ENCODE results near the gene UBE2S.

Gene UBE2S

DNA sequence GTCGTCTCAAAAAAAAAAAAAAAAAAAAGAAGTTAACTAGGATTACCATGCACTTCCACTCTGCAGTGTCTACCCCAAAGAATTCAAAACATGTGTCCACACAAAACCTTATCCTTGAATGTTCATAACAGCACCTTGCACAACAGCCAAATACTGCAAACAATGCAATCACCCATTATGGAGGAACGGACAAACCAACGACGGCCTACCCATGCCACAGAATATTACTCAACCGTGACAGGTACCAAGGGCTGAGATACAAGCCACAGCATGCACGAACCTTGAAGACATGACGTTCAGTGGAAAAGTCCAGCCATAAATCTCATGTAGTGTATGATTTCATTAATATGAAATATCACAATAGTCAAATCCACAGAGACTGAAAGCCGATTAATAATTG is 38.5 kb upstream of the UBE2S start:
- Histone ChIP-seq H3K27ac (ENCODE audit: low read depth, low read length) (no peak overlapping the region), H3K27me3 (ENCODE audit: control insufficient read depth, insufficient read depth, low read length) (peaks cover 31% of the 10 kb centered on the region), H3K4me1 (ENCODE audit: control insufficient read depth, insufficient read depth, low read length) (no peaks in the 10 kb centered on the region), H3K4me3 (ENCODE audit: low read length) (no peak overlapping the region), H3K9ac (ENCODE audit: low read length) (no peak overlapping the region), H3K36me3 (ENCODE audit: control insufficient read depth, insufficient read depth, low read length) (no peaks in the 10 kb centered on the region)

DNA sequence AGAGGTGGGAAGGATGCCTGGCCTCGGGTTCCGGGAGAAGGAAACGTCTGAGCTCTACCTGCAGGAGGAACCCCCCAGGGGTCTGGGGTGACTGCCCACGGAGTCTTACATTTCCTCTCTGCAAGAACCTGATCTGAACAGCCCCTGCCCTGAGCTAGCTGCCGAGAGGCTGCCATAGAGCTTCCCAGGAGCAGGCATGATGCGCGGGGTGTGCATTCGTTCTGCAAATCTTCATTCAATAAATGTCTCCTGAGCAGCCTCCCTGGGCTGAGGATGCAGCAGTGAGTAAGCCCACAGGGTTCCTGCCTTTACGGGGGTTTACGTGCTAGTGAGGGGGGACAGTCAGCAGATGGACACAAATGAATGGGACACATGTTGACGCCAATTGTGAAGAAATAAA is 37.1 kb upstream of the UBE2S start:
- H3K4me3 ChIP-seq (ENCODE audit: low read length) = no peak overlapping the region
- peaks cover 37% of the 10 kb centered on the region for H3K27me3 ChIP-seq (ENCODE audit: control insufficient read depth, insufficient read depth, low read length)
- H3K9ac ChIP-seq (ENCODE audit: low read length) = no peak overlapping the region
- H3K4me1 ChIP-seq (ENCODE audit: control insufficient read depth, insufficient read depth, low read length) = no peaks in the 10 kb centered on the region
- no peak overlapping the region for H3K27ac ChIP-seq (ENCODE audit: low read depth, low read length)
- H3K36me3 ChIP-seq (ENCODE audit: control insufficient read depth, insufficient read depth, low read length) = no peaks in the 10 kb centered on the region

DNA sequence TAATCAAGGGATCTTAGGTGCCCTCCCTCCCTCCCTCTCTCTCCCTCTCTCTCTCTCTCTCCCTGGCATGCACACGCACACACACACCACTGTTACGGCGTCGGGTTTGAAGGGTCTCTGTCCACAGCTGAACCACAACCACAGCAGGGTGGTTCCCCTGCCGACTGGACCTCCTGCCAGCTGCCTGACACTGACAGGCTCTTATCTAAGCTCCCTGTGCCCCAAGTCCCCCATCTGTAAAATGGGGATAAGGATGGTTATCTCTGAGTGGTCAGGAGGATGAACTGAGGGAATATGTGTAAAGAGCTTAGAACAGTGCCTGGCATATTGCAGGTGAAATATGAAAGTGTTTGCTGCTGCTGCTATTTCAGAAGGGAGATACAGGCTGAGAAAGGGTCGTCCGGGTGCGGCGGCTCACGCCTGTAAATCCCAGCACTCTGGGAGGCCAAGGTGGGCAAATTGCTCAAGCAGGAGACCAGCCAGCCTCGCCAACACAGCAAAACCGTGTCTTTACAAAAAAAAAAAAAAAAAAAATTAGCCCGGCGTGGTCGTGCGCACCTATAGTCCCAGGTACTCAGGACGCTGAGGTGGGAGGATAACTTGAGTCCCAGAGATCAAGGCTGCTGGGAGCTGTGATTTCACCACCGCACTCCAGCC is 36.4 kb upstream of the UBE2S start:
- H3K9ac ChIP-seq (ENCODE audit: low read length) = no peak overlapping the region

DNA sequence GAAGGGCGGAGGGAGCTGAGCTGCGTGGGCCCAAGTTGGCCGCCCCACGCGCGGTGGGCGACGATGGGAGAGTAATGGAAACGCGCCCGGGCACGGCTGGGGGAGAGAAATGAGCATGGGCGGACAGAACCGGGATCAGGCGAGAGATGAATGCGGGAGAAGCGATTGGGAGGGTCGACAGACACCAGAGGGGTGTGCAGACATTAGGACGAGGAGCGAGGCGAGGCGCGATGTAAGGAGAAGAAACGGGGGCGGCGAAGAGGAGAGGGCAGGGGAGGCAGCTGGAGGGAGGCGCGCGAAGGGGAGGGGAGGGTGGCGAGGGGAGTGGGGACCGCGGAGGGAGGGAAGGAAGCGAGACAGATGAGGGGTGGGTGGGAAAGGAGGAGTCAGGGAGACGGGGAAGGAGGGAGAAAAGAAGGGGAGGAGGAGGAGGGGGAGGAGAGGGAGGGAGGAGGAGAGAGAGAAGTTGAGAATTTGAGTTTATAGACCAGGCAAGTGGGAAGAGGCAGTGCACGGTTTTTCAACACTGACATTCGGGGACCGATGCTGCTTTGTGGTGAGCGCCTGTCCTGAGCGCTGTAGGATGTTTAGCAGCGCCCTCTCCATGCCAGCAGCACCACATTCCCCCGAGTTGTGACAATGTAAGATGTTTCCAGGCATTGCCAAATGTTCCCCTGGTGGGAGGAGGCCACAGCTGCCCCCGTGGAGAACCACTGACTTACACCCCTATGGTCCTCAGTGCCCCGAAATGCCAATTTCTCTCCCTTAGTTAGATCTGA is 35.6 kb upstream of the UBE2S start, which contains the start of gene SHISA7:
TSS of gene SHISA7 (minus strand) at position 256 of the 779 bp plus-strand sequence. CDS start 437 bp downstream, outside the sequence.
- Histone ChIP-seq H3K27ac (ENCODE audit: low read depth, low read length) (no peak within 1 kb of the TSS), H3K27me3 (ENCODE audit: control insufficient read depth, insufficient read depth, low read length) (peaks cover 47% of the 10 kb centered on the region), H3K4me1 (ENCODE audit: control insufficient read depth, insufficient read depth, low read length) (no peaks in the 10 kb centered on the region), H3K9ac (ENCODE audit: low read length) (no peak within 1 kb of the TSS), H3K36me3 (ENCODE audit: control insufficient read depth, insufficient read depth, low read length) (no peaks in the 10 kb centered on the region), H3K4me3 (ENCODE audit: low read length) (no peak within 1 kb of the TSS)

More for the DNA sequence above, 36.4 kb upstream of the UBE2S start:
- peaks cover 41% of the 10 kb centered on the region for H3K27me3 ChIP-seq (ENCODE audit: control insufficient read depth, insufficient read depth, low read length)
- no peaks in the 10 kb centered on the region for H3K36me3 ChIP-seq (ENCODE audit: control insufficient read depth, insufficient read depth, low read length)
- no peak overlapping the region for H3K4me3 ChIP-seq (ENCODE audit: low read length)
- no peak overlapping the region for H3K27ac ChIP-seq (ENCODE audit: low read depth, low read length)
- no peaks in the 10 kb centered on the region for H3K4me1 ChIP-seq (ENCODE audit: control insufficient read depth, insufficient read depth, low read length)

DNA sequence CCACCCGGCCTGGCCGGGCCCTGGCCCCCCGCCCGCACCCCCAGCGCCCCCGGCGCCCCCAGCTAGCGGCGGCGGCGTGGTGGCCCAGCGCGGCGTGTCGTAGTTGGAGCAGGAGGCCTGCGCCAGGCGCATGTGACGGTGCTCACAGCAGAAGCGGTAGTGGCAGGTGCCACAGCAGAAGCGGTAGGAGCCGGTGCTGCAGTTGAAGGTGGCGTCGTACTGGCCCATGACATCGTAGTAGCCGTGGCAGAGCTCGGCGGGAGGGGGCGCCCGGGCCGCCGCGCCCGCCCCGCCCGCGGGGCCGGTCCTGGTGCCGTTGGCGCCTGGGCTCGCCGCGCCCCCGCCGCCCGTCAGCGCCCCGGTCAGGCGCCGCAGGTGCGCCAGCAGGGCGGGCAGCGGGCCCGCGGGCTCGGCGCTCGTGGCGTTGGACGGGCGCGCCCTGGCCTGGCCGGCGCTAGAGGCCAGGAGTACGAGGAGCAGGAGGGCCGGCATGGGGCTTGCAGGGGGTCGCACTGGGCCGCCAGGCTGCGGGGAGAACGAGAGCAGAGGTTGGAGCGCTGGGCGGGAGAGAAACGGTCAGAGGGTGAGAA is 34.9 kb upstream of the UBE2S start:
- Histone ChIP-seq H3K9ac (ENCODE audit: low read length) (no peak overlapping the region), H3K27ac (ENCODE audit: low read depth, low read length) (no peak overlapping the region), H3K27me3 (ENCODE audit: control insufficient read depth, insufficient read depth, low read length) (peaks cover 47% of the 10 kb centered on the region), H3K4me1 (ENCODE audit: control insufficient read depth, insufficient read depth, low read length) (no peaks in the 10 kb centered on the region), H3K36me3 (ENCODE audit: control insufficient read depth, insufficient read depth, low read length) (no peaks in the 10 kb centered on the region), H3K4me3 (ENCODE audit: low read length) (no peak overlapping the region)

DNA sequence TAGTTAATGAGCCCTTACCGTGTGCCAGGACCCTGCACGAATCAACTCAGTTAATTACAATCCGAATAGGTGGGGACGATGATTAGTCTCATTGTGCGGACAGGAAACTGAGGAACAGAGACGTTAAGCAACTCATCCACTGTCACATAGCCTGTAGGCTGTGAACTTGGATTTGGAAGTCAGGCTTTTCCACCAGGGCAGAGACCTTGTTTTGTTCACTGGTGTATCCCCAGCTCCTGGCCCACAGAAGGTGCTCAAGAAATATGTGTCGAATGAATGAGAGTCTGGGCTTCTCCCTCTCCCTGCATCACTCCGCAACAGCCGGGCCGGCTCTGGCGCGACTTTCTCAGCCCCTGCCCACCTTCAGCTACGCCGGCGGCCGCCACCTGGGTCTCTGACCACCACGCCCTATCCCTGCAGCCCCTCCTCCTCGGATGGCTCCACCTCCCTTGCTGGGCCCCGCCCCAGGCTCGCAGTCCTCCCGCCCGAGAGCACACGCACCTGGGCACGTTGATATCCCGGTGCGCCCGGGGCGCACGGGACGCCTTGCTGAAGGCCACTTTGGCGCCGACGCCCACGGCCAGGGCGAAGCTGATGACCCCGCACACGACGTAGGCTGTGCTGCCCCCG is 34.2 kb upstream of the UBE2S start:
- Histone ChIP-seq H3K36me3 (ENCODE audit: control insufficient read depth, insufficient read depth, low read length) (no peaks in the 10 kb centered on the region), H3K4me3 (ENCODE audit: low read length) (no peak overlapping the region), H3K27me3 (ENCODE audit: control insufficient read depth, insufficient read depth, low read length) (peaks cover 44% of the 10 kb centered on the region), H3K27ac (ENCODE audit: low read depth, low read length) (no peak overlapping the region), H3K9ac (ENCODE audit: low read length) (no peak overlapping the region), H3K4me1 (ENCODE audit: control insufficient read depth, insufficient read depth, low read length) (no peaks in the 10 kb centered on the region)

DNA sequence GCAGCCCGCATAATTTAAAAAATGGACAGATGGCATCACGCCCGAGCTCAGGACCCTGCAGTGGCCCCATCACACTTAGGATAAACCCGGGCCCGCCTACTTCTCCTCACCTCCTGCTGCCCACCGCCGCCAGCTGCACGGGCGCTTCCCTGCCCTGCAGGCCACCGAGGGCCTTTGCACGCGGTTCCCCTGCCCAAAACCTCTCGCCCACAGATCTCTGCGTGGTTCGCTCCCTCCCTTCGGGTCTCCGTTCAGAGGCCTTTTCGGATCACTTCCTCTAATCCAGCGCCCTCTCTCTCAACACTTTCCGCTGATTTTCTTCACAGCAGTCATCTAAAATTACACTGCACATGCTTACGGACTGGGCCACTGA is 33.7 kb upstream of the UBE2S start:
- Histone ChIP-seq H3K4me1 (ENCODE audit: control insufficient read depth, insufficient read depth, low read length) (no peaks in the 10 kb centered on the region), H3K27me3 (ENCODE audit: control insufficient read depth, insufficient read depth, low read length) (peaks cover 44% of the 10 kb centered on the region), H3K27ac (ENCODE audit: low read depth, low read length) (no peak overlapping the region), H3K4me3 (ENCODE audit: low read length) (no peak overlapping the region), H3K9ac (ENCODE audit: low read length) (no peak overlapping the region), H3K36me3 (ENCODE audit: control insufficient read depth, insufficient read depth, low read length) (no peaks in the 10 kb centered on the region)

DNA sequence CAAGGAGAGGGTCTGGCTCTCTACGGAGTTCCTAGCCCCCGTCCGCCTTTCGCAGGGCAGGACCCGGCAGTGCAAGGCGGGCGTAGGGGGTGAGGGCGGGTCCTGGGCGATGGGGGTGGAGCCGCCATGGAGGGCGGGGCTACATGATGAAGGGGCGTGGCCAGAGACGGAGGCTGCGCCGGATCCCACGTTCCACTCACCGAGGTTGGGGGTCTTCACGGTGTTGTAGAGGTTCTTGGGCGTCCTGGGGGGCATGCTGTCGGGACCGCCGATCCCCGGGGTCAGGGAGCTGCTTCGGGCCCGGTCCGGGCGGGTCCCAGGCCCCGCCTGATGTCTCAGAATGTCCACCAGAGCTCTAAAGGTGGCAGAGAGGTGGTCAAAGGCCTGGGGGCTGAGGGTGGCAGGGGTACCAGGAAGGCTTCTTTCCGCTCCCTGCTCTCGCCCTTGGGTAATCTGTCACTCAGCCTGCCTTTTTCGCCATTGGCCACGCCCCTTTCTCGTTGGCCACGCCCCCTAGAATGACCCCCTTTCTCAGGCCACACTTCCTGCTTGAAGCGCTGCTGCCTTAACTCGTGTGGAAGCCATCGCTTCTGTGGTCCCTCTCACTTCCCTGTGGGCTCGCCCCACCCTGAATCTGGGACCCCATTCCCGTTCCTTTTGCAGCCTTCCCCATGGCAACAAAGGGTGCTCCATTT is 33.0 kb upstream of the UBE2S start:
- H3K27me3 ChIP-seq (ENCODE audit: control insufficient read depth, insufficient read depth, low read length) = peaks cover 44% of the 10 kb centered on the region
- no peak overlapping the region for H3K4me3 ChIP-seq (ENCODE audit: low read length)
- no peak overlapping the region for H3K9ac ChIP-seq (ENCODE audit: low read length)

DNA sequence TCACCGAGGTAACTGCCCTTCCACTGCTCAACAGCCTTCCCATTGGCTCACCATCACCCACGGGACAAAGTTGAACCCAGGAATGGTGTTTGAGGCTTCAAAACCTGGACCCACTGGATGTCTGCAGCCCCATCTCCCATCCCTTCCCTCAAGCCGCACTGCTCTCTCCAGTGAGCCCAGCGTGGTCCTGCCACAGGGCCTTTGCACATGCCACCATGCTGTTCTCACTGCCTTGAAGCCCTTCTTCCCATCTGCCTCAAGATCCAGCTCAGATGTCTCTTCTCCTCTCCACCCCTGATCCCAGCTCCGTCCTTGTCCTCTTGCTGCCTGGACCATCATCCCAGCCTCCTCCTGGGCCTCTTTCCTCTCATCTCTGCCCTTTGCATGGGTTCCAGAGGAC is 31.5 kb upstream of the UBE2S start:
- no peak overlapping the region for H3K27ac ChIP-seq (ENCODE audit: low read depth, low read length)
- H3K9ac ChIP-seq (ENCODE audit: low read length) = no peak overlapping the region
- peaks cover 38% of the 10 kb centered on the region for H3K27me3 ChIP-seq (ENCODE audit: control insufficient read depth, insufficient read depth, low read length)
- no peaks in the 10 kb centered on the region for H3K36me3 ChIP-seq (ENCODE audit: control insufficient read depth, insufficient read depth, low read length)
- H3K4me1 ChIP-seq (ENCODE audit: control insufficient read depth, insufficient read depth, low read length) = no peaks in the 10 kb centered on the region
- no peak overlapping the region for H3K4me3 ChIP-seq (ENCODE audit: low read length)

More for the DNA sequence above, 33.0 kb upstream of the UBE2S start:
- Histone ChIP-seq H3K36me3 (ENCODE audit: control insufficient read depth, insufficient read depth, low read length) (no peaks in the 10 kb centered on the region), H3K4me1 (ENCODE audit: control insufficient read depth, insufficient read depth, low read length) (no peaks in the 10 kb centered on the region), H3K27ac (ENCODE audit: low read depth, low read length) (no peak overlapping the region)

DNA sequence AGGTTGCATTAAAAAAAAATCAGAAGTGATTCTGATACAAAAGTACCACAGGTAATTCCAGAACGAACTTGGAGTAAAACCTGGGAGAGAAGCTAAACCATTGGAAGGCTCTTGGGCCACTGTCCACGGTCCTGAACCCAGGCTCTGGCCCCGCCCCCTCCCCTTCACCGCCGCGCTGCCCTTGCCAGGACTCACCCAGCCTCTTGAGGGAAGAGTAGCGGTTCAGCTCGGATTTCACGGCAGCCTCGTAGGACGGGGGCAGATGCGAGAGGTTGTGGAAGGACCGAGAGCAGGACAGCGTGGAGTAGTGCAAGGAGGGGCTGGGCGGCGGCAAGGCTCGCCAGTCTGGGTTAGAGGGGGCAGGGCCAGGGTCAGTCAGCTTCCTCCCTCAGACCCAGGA is 29.8 kb upstream of the UBE2S start:
- H3K4me3 ChIP-seq (ENCODE audit: low read length) = no peak overlapping the region
- no peaks in the 10 kb centered on the region for H3K4me1 ChIP-seq (ENCODE audit: control insufficient read depth, insufficient read depth, low read length)
- no peak overlapping the region for H3K9ac ChIP-seq (ENCODE audit: low read length)
- no peak overlapping the region for H3K27ac ChIP-seq (ENCODE audit: low read depth, low read length)
- H3K36me3 ChIP-seq (ENCODE audit: control insufficient read depth, insufficient read depth, low read length) = no peaks in the 10 kb centered on the region
- peaks cover 40% of the 10 kb centered on the region for H3K27me3 ChIP-seq (ENCODE audit: control insufficient read depth, insufficient read depth, low read length)

DNA sequence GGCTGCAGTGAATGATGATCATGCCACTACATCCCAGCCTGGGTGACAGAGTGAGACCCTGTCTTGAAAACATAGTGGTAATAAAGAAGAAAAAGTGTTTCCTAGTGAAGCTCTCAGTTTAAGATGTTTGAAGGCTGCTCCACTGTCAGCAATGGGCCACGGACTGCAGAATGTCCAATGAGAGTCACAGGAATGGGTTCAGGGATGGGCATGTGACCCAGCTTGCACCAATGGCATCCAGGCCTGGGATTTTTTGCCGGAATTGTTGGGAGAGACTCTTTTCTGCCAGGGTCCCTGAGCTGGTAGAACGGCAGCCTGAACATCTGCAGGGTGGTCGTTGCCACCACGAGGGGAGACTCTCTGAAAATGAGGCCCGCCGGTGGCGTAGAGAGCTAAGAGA is 29.3 kb upstream of the UBE2S start:
- Histone ChIP-seq H3K36me3 (ENCODE audit: control insufficient read depth, insufficient read depth, low read length) (no peaks in the 10 kb centered on the region), H3K4me1 (ENCODE audit: control insufficient read depth, insufficient read depth, low read length) (no peaks in the 10 kb centered on the region), H3K9ac (ENCODE audit: low read length) (no peak overlapping the region), H3K4me3 (ENCODE audit: low read length) (no peak overlapping the region), H3K27me3 (ENCODE audit: control insufficient read depth, insufficient read depth, low read length) (peaks cover 44% of the 10 kb centered on the region), H3K27ac (ENCODE audit: low read depth, low read length) (no peak overlapping the region)

DNA sequence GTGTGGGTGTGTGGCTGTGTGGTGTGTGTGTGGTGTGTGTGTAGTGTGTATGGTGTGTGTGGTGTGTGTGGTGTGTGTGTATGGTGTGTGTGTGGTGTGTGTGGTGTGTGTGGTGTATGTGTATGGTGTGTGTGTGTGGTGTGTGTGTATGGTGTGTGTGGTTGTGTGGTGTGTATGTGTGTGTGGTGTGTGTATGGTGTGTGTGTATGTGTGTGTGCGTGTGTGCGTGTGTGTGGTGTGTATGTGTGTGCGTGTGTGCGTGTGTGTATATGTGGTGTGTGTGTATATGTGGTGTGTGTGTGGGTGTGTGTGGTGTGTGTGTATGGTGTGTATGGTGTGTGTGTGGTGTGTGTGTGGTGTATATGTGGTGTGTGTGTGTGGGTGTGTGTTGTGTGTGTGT is 27.4 kb upstream of the UBE2S start:
- no peaks in the 10 kb centered on the region for H3K4me1 ChIP-seq (ENCODE audit: control insufficient read depth, insufficient read depth, low read length)
- peaks cover 32% of the 10 kb centered on the region for H3K27me3 ChIP-seq (ENCODE audit: control insufficient read depth, insufficient read depth, low read length)
- no peak overlapping the region for H3K27ac ChIP-seq (ENCODE audit: low read depth, low read length)
- H3K4me3 ChIP-seq (ENCODE audit: low read length) = no peak overlapping the region
- H3K36me3 ChIP-seq (ENCODE audit: control insufficient read depth, insufficient read depth, low read length) = no peaks in the 10 kb centered on the region
- H3K9ac ChIP-seq (ENCODE audit: low read length) = no peak overlapping the region
